COLO668 (cell line): ENCODE data around the gene KCNJ2.
A peak's percentile ranks its signal among the peaks of the same experiment; 100 is the strongest.

Experiments
- DNase-seq: peaks from one replicate; lab custom pipeline; 2025; ENCODE audit not compliant: unreplicated experiment; lab: John Stamatoyannopoulos, UW

KCNJ2 gene

GRCh38 chr17:70158591-70158990 is 10.7 kb upstream of the KCNJ2 start:
- DNase-seq, result no peak

GRCh38 chr17:70159980-70160379 is 9.4 kb upstream of the KCNJ2 start:
- no peak for DNase-seq

- DNase-seq, result no peak
Measured at GRCh38 chr17:70161519-70161918, 7.8 kb upstream of the KCNJ2 start.

- DNase-seq, result no peak
Measured at GRCh38 chr17:70165383-70165782, 3.9 kb upstream of the KCNJ2 start.

GRCh38 chr17:70166615-70167014 is 2.7 kb upstream of the KCNJ2 start:
- no peak for DNase-seq

- peak; percentile 48 for DNase-seq
Measured at GRCh38 chr17:70168044-70168976, 1.0 kb upstream of the KCNJ2 start.

- peak; percentile 15 for DNase-seq
Measured at GRCh38 chr17:70169709-70170597, 621 bp downstream of the KCNJ2 start.

GRCh38 chr17:70171159-70171558 is 1.8 kb downstream of the KCNJ2 start:
- no peak for DNase-seq

- no peak for DNase-seq
Measured at GRCh38 chr17:70172449-70172848, 3.1 kb downstream of the KCNJ2 start.

GRCh38 chr17:70172923-70173322 is 3.6 kb downstream of the KCNJ2 start:
- no peak for DNase-seq

GRCh38 chr17:70173681-70174080 is 4.3 kb downstream of the KCNJ2 start:
- no peak for DNase-seq

- no peak for DNase-seq
Measured at GRCh38 chr17:70181376-70181775, 12.0 kb downstream of the KCNJ2 start.

GRCh38 chr17:70181866-70182265 is 12.5 kb downstream of the KCNJ2 start:
- DNase-seq, result no peak

GRCh38 chr17:70183508-70183907 is 14.2 kb downstream of the KCNJ2 start:
- DNase-seq, result no peak

- DNase-seq, result no peak
Measured at GRCh38 chr17:70184207-70184606, 14.9 kb downstream of the KCNJ2 start.

- no peak for DNase-seq
Measured at GRCh38 chr17:70184770-70185169, 15.4 kb downstream of the KCNJ2 start.

GRCh38 chr17:70185285-70185684 is 16.0 kb downstream of the KCNJ2 start:
- no peak for DNase-seq

GRCh38 chr17:70187383-70187782 is 18.1 kb downstream of the KCNJ2 start:
- DNase-seq, result no peak

- DNase-seq, result peak; percentile 3
Measured at GRCh38 chr17:70190959-70191805, 21.9 kb downstream of the KCNJ2 start.

- no peak for DNase-seq
Measured at GRCh38 chr17:70195091-70195490, 25.8 kb downstream of the KCNJ2 start.

GRCh38 chr17:70201872-70202419 is 32.6 kb downstream of the KCNJ2 start:
- no peak for DNase-seq
